ENCODE measurements around the gene JUP.

DNA sequence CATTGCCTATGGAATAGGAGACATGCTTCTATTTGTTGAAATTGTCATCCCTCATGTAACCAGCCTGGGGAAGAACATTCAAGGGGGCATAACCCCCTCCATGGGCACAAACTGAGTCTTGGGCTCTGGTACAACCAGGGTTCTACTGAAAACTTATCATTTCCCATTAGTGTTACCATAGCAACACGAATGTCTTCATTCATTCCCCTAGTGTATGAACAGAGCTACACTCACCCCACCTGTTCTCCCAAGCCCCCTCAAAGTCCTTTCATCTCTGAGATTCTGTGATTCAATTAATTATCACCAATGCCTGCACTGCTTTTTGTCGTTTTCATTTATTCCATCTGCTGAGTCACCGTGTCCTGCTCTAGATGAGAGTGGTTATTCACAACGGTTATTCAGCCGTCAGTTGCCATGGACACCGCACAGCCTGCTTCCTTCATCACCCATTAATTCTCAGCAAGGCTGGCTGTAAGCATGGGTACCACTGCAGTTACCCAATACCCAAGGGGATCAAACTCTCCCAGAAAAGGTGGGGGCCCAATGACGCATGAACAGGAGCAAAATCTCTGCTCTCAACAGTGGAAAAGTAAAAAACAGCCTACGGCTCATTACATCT lies 75.9 kb downstream of the JUP start:
- no peak for TF ChIP-seq POLR2A (IDR thresholded peaks at IDR 0.05)
- TF ChIP-seq, protein P1, sequence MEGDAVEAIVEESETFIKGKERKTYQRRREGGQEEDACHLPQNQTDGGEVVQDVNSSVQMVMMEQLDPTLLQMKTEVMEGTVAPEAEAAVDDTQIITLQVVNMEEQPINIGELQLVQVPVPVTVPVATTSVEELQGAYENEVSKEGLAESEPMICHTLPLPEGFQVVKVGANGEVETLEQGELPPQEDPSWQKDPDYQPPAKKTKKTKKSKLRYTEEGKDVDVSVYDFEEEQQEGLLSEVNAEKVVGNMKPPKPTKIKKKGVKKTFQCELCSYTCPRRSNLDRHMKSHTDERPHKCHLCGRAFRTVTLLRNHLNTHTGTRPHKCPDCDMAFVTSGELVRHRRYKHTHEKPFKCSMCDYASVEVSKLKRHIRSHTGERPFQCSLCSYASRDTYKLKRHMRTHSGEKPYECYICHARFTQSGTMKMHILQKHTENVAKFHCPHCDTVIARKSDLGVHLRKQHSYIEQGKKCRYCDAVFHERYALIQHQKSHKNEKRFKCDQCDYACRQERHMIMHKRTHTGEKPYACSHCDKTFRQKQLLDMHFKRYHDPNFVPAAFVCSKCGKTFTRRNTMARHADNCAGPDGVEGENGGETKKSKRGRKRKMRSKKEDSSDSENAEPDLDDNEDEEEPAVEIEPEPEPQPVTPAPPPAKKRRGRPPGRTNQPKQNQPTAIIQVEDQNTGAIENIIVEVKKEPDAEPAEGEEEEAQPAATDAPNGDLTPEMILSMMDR (IDR thresholded peaks at IDR 0.05): no peak
- no peak for TF ChIP-seq POLR2AphosphoS5 (IDR thresholded peaks at IDR 0.05)
